PC-9 (cell line): ENCODE measurements around the gene MED16.

Experiments used
- EZH2 ChIP-seq: fragments of 200-600 bp; sonication (generic); IDR thresholded peaks from 2 replicates; pipeline ENCODE4 v1.8.0; 2017; ENCODE audit warnings: antibody characterized with exemption, low read depth
- TF ChIP-seq, protein P1 (sequence below): fragments of 200-600 bp; sonication (generic); conservative IDR thresholded peaks from 2 replicates; pipeline ENCODE4 v1.6.1; 2017; ENCODE audit warnings: mixed run types, antibody characterized with exemption, mild to moderate bottlenecking, moderate library complexity

DNA sequence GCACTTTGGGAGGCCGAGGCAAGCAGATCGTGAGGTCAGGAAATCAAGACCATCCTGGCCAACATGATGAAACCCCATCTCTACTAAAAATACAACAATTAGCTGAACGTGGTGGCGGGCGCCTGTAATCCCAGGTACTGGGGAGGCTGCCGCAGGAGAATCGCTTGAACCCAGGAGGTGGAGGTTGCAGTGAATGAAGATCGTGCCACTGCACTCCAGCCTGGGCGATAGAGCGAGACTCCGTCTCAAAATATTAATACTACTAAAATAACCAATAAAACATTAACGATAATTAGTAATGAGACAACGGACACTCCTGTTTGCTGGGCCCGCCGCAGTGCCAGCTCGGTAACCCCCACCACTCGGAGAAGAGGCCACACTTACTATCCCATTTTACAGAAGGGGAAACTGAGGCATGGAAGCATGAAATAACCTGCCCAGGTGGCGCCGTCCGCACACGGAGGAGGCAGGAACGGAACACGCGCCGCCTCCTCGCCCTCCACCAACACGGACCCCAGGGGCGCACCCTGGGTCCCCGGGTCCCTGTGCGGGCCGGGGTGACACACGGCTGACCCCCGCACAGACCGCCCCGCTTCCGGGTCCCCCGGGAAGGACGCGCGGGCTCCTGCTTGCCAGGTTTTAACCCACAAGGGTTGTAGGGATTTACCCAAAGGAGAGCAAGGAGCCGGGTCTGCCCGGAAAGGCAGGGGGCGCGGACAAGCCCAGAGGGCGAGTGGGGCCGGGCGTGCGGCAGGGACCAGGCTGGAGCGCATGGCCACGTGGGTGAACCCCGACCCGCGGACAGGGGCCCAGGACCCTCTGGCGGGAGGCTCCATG, 18.4 kb upstream of the MED16 start:
- TF ChIP-seq, protein P1, sequence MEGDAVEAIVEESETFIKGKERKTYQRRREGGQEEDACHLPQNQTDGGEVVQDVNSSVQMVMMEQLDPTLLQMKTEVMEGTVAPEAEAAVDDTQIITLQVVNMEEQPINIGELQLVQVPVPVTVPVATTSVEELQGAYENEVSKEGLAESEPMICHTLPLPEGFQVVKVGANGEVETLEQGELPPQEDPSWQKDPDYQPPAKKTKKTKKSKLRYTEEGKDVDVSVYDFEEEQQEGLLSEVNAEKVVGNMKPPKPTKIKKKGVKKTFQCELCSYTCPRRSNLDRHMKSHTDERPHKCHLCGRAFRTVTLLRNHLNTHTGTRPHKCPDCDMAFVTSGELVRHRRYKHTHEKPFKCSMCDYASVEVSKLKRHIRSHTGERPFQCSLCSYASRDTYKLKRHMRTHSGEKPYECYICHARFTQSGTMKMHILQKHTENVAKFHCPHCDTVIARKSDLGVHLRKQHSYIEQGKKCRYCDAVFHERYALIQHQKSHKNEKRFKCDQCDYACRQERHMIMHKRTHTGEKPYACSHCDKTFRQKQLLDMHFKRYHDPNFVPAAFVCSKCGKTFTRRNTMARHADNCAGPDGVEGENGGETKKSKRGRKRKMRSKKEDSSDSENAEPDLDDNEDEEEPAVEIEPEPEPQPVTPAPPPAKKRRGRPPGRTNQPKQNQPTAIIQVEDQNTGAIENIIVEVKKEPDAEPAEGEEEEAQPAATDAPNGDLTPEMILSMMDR: no peak
- TF ChIP-seq EZH2: no peak
